Endothelial cell (in vitro differentiated cells): ENCODE measurements around the gene CRTC3. TPM values are rescaled to one million over a fixed set of nuclear protein-coding genes. Genes with fewer than 3 reads are reported as not detected.
A peak's percentile ranks its signal among the peaks of the same experiment; 100 is the strongest.

Source experiments
- DNase-seq: peaks from one replicate; pipeline ENCODE4 v3.0.0; 2021; ENCODE audit warnings: low spot score
- H3K27ac Mint-ChIP-seq: one replicate; pipeline ENCODE4 v1.8.0; 2021; ENCODE audit warnings: mixed read lengths, inconsistent platforms; ENCODE audit not compliant: unreplicated experiment
- H3K27me3 Mint-ChIP-seq: one replicate; pipeline ENCODE4 v1.8.0; 2021; ENCODE audit warnings: mild to moderate bottlenecking, moderate library complexity, mixed read lengths, inconsistent platforms; ENCODE audit not compliant: unreplicated experiment
- H3K36me3 Mint-ChIP-seq: one replicate; pipeline ENCODE4 v1.8.0; 2021; ENCODE audit warnings: mild to moderate bottlenecking, low read depth, mixed read lengths, inconsistent platforms; ENCODE audit not compliant: unreplicated experiment
- H3K4me1 Mint-ChIP-seq: one replicate; pipeline ENCODE4 v1.8.0; 2021; ENCODE audit warnings: mild to moderate bottlenecking, mixed read lengths, inconsistent platforms; ENCODE audit not compliant: unreplicated experiment
- H3K4me3 Mint-ChIP-seq: one replicate; pipeline ENCODE4 v1.8.0; 2021; ENCODE audit warnings: mild to moderate bottlenecking, mixed read lengths, inconsistent platforms; ENCODE audit not compliant: unreplicated experiment
- H3K9me3 Mint-ChIP-seq: one replicate; pipeline ENCODE4 v1.8.0; 2021; ENCODE audit warnings: mixed read lengths, inconsistent platforms; ENCODE audit not compliant: unreplicated experiment
- CTCF ChIP-seq: fragments of 200-600 bp; sonication (generic); IDR thresholded peaks from one replicate; pipeline ENCODE4 v1.5.0; 2021; ENCODE audit warnings: antibody characterized with exemption; ENCODE audit not compliant: unreplicated experiment
- total RNA-seq: library from RNA; stranded (reverse); fragmentation: NEBNext Ultra II Directional; extraction: Animal tissue kit (Norgen Biotek cat#: 25700); gene quantifications from one replicate; pipeline ENCODE4 v1.2.1, GENCODE V29; 2021; ENCODE audit not compliant: unreplicated experiment

Gene CRTC3
- total RNA-seq, 1 donor from 2014 or later: 27.1 TPM

DNA sequence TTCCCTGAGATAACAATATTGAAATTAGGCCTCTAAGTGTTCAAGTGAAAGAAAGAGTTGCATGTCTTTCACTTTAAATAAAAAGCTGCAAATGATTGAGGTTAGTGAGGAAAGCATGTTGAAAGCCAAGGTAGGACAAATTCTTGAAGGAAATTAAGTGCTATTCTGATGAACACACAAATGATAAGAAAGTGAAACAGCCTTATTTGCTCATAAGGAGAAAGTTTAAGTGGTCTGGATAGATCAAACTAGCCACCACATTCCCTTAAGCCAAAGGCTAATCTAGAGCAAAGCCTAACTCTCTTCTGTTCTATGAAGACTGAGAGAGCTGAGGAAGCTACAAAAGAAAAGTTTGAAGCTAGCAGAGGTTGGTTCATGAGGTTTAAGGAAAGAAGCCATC is 36.1 kb downstream of the CRTC3 start:
- no peak for TF ChIP-seq CTCF
- Mint-ChIP-seq H3K4me1 (peaks cover 12% of the 10 kb centered on the region), H3K36me3 (peaks cover 4% of the 10 kb centered on the region), H3K4me3 (no peak overlapping the region), H3K27ac (peak overlapping the region; percentile 2), H3K9me3 (no peaks in the 10 kb centered on the region), H3K27me3 (no peaks in the 10 kb centered on the region)
- DNase-seq: no peak

GRCh38 chr15:90570643-90571042 is 40.9 kb downstream of the CRTC3 start:
- Mint-ChIP-seq H3K9me3 (no peaks in the 10 kb centered on the region), H3K4me1 (no peaks in the 10 kb centered on the region), H3K27ac (no peak overlapping the region), H3K36me3 (peaks cover 3% of the 10 kb centered on the region), H3K4me3 (no peak overlapping the region), H3K27me3 (no peaks in the 10 kb centered on the region)
- TF ChIP-seq CTCF: no peak
- DNase-seq: no peak

DNA sequence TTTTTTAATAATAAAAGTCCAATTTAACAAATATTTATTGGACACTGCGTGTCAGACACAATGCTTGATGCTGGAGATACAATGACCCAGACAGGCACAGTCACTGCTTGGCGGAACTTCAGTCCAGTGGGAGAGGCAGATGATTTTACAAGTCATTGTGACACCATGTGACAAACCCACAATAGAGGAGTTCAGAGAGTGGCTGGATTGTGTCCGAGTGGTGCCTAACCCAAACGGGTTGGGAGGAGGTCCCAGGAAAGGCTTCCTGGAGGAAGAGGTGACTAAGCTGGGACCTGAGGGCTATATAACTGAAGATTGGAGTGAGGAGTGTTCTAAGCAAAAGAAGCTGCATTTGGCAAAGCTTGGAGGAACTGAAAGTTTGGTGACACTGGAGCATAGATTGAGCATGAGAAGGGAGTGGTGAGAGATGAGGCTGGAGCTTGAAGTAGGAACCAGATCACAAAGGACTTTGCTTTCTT is 41.4 kb downstream of the CRTC3 start:
- Mint-ChIP-seq H3K27me3 (no peaks in the 10 kb centered on the region), H3K9me3 (no peaks in the 10 kb centered on the region), H3K4me3 (no peak overlapping the region), H3K27ac (no peak overlapping the region), H3K4me1 (no peaks in the 10 kb centered on the region), H3K36me3 (no peaks in the 10 kb centered on the region)
- no peak for DNase-seq
- TF ChIP-seq CTCF: no peak

GRCh38 chr15:90572893-90573292 is 43.2 kb downstream of the CRTC3 start:
- no peaks in the 10 kb centered on the region for H3K4me1 Mint-ChIP-seq
- no peak for DNase-seq
- H3K9me3 Mint-ChIP-seq: no peaks in the 10 kb centered on the region
- no peak for TF ChIP-seq CTCF
- H3K36me3 Mint-ChIP-seq: no peaks in the 10 kb centered on the region
- no peak overlapping the region for H3K27ac Mint-ChIP-seq
- no peak overlapping the region for H3K4me3 Mint-ChIP-seq
- H3K27me3 Mint-ChIP-seq: no peaks in the 10 kb centered on the region

- Mint-ChIP-seq H3K27ac (no peak overlapping the region), H3K36me3 (no peaks in the 10 kb centered on the region), H3K27me3 (no peaks in the 10 kb centered on the region), H3K9me3 (no peaks in the 10 kb centered on the region), H3K4me1 (peaks cover 5% of the 10 kb centered on the region), H3K4me3 (no peak overlapping the region)
- TF ChIP-seq CTCF: no peak
- DNase-seq: no peak
Observed at GRCh38 chr15:90576711-90577389, 47.1 kb downstream of the CRTC3 start.
